ENCODE data around the gene ZNF143.
"Not testable (repeated sequence)": the region's sequence is repeated elsewhere in the genome, so short reads cannot be mapped to it uniquely, and the experiment has no call there.

ZNF143 gene

DNA sequence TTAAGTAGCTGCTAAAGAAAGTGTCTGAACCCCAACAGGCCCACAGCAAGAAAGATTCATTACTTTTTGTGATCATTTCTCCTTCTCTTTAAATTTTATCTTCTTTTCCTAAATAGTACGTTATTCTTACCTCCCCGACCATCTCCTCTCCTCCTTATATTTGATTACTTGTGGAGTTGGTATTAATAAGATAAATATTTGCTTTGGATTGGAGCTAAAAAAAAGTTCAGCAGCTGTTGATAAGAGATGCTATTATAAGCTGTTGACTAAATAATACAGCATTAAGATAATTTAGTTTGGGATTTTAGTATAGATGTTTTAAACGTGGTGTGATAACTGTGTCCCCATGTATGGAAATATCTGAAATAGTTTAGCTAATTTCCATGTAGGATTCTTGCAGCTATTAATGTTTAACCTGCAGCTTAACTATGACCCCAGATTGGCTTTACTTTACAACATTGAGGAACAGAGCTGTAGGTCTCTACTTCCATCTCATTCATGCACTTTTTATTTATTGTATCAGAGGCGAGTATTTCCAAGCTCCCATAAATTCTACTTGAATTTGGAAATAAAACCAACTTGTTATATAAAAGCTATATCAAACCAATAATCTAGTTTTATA is 37.8 kb downstream of the ZNF143 start:
- no peak for DNase-seq

DNA sequence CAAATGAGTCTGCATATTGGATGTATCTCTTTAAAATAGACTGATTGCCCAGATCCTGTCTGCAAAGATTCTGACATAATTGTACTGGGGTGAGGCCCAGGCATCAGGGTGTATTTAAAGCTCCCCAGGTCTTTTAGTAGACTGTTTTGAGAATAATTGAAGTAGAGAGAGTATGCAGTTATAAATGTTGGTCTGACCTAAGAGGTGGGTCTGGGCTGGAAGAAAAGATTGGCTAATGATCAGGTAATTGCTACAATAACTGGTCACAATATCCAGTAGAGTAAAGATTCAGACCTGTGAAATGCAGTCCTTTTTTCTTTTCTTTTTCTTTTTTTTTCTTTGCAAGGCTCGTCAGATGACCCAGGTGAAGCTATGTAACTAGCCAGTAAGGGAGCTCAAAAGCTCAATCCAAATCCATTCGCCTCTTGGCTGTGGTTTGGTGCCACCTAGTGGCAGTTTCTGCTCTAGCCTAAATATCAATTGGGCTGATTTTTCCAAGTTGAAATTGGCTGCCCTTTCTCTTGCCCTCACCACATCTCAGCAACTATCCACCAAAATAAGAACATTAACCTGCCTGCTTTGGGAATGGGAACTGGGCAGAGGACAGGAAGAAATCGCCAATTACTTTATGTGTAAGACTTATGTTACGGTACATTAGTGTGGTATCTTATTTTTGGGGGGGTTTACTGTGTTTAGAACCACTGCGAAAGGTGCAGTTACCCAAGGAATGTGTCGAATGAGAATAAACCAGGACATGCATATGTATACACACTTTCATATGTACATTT is 45.9 kb downstream of the ZNF143 start:
- peak; percentile 73 for DNase-seq

DNA sequence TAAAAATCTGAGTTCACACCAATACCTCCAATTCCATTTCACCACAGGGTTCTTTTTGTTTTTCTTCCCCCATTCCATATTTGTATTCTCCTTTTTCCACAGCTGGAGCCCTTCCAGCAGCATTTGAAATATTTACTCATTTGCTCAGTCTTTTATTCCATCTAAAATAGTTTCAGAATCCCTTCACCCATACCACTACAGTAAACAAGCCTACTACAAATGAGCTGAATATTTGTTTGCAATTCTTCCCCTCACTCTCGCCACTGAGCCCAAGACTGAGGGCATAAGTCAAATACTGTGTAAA is 46.4 kb downstream of the ZNF143 start:
- no peak for DNase-seq

DNA sequence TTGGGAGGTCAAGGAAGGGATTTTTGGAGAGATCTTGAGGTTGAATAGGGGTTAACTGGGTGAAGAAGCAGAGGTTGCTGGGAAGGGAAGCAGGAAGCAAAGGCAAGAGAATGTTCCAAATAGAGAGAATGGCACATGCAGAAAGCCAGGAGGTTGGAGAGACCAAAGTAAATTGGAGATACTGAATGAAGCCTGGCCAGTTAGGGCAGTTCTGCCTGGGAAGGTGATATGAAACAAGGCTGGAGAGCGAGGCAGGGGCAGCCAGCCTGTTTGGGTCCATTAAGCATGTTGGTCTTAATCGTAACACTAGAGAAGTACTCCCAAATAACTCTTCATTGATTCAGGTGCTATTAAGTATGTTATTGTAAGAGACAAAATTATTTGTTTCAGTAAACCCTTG is 48.2 kb downstream of the ZNF143 start:
- no peak for DNase-seq

DNA sequence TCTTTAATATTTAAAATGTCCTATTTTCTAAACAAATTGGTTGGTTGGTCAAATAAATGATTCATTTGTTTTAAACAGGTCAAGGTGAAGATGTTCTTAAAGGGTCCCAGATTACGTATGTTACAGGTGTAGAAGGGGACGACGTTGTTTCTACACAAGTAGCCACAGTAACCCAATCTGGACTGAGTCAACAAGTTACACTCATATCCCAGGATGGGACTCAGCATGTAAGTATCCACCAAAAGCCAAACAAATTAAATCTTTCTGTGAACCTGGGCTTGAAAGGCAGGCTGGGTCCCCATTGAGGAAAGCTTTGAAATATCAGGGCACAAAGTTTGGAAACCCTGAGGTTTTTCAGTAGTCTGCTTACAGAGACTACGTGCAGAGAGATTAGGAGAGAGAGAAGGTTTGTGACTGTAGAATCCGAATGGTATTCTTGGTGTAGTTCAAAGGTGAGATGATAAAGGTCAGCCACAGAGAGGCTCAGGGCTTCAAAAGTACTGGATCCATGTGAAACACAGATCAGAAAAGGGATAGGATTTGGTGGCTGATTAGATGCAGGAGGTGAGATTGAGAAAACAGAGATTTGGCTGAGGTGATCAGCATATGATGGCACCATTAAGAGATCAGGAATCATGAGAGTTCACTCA is 51.7 kb downstream of the ZNF143 start:
- no peak for DNase-seq

DNA sequence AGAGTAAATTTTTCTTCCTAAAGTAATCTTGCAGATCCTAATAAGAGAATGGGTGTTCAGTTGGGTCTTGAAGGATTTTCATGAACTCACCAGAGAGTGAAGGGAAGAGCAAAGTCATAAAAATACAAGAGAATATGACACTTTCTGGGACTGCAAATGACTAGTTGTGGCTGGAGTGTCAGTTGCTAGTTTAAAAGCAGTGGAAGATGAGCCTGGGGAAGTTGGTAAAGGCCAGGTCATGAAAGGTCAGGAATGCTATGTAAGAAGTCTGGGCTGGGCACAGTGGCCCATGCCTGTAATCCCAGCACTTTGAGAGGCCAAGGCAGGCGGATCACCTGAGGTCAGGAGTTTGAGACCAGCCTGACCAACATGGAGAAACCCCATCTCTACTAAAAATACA is 53.8 kb downstream of the ZNF143 start:
- DNase-seq = not testable (repeated sequence)

DNA sequence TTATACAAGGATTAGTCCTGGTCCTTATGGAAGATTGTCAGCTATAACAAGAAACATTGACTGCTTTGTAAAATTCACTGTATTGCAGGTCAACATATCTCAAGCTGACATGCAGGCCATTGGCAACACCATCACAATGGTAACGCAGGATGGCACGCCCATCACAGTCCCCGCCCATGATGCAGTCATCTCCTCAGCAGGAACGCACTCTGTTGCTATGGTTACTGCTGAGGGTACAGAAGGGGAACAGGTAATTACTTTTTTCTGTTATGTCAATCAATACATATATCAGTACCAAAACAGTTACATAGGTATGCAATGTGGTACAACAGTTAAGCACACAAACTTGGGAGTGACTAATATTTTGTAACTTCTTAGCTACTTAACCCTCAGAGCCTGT is 55.3 kb downstream of the ZNF143 start:
- peak; percentile 13 for DNase-seq

DNA sequence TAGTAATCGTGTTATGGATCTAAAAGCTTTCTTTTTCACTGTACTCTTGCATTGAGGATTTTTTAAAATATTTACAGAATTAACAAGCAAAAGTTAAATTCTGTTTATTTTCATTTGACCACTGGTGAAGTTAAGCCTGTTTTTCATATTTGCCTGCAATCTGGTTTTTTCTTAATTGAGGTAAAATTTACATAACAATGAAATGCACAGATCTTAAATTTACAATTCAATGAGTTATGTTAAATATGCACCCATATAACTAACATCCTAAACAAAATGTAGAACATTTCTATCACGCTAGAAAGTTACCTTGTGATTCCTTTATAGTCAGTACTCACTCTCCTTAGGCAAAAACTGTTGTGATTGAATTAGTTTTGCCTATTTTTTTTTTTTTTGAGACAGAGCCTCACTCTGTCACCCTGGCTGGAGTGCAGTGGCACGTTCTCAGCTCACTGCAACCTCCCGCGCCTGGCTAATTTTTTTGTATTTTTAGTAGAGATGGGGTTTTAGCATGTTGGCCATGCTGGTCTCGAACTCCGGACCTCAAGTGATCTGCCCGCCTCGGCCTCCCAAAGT is 58.1 kb downstream of the ZNF143 start:
- DNase-seq = no peak

DNA sequence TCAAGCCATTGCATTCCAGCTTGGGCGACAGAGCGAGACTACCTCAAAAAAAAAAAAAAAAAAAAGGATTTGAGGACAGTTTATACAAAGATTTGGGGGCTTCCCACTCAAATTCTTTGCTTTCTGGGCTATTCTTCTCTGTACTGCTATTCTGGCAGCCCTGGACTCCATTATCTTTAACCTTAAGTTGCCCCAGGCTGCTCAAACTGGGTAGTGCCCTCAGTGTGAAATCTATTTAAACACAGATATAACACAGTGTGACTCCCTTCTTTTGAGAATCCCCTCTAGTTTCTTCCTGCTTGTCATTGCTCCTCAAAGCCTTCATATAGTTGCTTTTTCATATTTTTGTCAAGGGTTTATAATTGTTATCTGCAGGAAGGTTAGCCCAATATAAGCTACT is 63.2 kb downstream of the ZNF143 start:
- no peak for DNase-seq

DNA sequence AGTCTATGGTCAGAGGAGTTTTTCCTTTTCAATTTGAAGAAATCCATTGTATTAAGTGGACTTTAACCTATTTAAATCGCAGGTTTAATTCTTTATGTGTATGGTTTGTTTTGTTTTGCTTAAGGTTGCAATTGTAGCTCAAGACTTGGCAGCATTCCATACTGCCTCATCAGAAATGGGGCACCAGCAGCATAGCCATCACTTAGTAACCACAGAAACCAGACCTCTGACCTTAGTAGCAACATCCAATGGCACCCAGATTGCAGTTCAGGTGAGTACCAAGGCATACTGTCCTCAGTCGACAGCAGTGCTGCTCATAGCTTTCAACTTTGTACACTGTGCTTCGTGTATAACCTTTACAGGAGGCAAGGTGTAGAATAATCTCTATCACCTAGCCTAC is 64.3 kb downstream of the ZNF143 start:
- DNase-seq = no peak

DNA sequence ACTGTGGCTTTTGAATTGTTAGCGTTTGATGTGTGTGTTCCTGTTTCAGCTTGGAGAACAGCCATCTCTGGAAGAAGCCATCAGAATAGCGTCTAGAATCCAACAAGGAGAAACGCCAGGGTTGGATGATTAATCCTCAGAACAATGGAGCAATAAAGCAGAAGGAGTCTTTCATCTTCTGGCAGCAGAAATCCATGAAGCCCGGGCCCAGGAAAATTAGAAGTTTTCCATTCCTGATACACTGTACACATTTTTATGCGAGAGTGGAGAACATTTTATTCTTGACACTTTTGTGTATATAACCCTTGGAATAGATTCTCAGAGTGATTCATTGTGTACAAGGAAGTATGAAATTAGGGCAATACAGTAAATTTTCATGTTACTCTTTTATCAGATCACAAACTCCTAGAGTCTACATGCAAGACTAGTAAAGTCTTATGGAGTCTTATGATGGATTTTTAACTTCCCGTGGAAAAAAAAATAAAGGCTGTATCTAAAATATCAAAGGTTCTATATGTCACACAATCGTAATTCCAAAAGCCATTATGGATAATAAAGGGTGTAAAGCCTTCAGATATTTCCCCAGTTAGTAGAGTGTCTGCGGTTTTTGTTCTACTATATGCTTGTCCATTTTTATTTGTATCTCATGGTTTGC is 66.8 kb downstream of the ZNF143 start:
- DNase-seq = no peak

DNA sequence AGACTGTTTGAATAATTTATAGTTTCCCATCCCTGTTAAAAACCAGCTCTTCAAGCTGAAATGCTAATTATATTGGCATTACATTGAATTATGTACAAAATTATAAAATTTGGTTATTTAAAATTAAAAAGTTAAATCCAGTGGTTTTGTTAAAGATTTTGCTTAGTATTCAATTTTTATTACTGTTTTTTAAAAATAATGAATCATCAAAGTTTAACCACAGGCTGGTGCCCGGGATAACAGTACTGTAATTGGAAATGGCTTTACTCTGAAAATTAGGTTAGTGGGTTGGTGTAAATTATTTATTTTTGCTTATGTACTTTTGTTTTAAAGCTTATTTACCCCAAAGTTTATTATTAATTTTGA is 67.3 kb downstream of the ZNF143 start:
- no peak for DNase-seq

DNA sequence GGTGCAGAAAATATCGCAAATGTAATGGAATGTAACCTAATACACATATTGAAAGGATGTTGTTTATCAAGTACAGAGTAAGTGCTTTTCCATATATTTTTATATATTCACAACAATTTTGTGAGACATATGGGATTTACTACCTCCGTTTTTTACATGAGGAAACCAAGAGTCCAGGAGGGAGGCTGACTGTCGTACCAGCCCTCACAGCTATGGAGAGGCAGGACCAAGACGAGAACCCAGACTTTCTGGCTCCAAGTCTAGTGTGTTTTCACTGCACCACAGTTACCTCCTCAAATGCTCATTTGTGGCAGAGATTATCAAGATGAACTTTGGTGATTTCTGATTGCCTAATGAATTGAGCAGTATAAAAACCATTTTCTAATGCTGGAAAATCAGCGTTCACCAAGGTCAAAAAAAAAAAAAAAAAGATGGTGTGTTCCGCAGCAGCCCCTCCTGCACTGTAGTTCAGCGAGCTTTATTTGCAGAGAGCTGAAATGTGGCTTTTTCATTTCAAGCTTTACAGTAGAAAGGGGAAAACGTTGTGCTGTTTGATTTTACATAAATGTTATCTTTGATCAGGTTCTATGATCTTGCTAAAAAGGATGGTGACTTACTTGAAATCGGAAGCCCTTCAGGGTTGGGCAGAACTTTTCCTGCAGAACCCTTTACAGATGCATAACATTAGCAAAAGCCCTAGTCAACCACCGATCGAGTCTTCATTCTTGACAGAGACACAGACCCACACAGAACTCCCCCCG is 67.9 kb downstream of the ZNF143 start:
- peak; percentile 1 for DNase-seq

DNA sequence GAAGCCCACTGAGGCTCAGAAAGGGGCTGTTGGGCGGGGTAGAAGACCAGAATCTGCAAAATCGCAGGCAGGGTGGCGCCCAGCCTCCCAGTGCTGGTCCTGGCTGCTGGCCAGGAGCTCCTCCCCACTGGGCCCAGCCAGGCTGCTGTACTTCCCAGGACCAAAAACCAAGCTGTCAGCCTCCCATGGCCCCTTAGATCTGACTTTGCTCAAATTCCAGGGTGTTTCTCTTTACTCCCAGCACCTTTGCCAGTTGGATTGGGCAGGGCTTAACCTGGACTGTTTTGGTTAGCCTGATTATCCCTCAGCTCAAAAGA is 68.5 kb downstream of the ZNF143 start:
- DNase-seq = no peak

DNA sequence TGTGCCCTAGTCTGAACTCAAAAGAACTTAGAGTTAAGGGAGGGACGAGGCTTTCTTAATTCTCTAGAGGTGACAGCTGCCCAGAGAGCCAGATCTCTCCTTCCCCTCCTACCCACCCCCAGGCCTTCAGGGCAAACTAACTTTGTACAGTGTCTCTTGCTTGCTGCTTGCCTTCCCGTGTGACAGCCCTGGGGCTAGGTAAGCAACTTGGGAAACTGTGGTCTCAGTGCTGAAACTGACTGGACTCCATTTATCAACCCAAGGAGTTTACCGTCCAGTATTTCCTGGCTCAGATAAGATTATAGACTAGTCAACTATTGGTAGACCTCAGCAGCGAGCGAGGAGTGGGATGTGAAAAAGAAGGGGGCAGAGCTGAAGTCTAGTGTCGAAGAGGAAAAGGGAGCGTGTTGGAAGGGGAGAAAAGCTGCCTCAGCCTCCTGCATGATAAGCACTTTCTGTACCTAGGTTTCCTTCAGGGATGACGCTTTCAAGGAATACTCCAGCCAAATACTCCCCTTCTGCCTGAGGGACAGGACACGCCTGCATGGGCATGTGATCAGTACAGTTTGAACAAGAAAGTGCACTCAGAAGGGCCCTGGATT is 69.3 kb downstream of the ZNF143 start:
- DNase-seq = no peak

DNA sequence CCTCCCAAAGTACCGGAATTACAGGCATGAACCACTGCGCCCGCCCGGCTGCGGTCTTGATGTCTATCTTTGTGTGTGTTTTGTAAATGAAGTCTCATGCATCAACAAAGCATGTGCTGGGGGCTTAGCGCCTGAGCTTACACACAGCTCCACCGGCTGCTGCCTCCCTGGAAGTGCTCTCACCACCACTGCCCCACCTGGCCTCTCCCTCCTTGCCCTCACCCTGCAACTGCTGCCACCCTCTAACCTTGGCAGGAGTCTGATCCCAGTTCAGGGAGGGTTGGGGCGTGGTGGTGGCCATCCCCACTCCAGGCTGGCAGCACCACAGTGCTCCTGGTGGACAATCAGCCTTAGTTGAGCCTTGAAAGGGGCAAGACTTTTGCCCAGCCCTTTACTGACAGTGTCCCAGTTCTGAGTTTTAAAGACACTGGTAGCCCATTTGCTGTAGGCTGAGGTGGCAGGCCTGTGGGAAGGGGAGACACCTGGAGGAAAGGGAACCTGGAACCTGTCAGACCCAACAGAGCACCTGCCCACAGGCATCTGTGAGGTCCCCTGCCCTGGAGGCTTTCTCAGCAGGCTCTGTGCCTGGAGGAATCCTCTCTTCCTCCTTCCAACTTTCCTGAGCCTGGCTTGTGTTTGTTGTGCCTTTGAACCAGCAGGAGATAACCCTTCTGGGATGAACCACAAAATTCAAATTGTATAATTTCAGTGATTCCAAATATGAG is 70.3 kb downstream of the ZNF143 start:
- DNase-seq = no peak

DNA sequence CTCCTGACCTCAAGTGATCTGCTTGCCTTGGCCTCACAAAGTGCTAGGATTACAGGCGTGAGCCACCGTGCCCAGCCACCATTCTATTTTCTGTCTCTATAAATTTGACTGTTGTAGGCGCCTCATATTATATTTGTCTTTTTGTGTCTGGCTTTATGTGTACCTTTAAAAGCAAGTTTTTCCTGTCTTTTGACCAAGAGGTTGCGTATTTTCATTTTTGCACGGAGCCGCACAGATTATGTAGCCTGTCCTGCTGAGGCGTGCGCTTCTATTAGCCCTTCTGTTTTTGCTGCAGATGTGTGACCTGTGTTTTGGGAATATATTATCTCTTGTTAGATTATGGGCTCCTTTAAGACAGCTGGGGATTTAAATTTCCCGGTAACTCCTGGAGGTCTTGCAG is 72.2 kb downstream of the ZNF143 start:
- DNase-seq = no peak

DNA sequence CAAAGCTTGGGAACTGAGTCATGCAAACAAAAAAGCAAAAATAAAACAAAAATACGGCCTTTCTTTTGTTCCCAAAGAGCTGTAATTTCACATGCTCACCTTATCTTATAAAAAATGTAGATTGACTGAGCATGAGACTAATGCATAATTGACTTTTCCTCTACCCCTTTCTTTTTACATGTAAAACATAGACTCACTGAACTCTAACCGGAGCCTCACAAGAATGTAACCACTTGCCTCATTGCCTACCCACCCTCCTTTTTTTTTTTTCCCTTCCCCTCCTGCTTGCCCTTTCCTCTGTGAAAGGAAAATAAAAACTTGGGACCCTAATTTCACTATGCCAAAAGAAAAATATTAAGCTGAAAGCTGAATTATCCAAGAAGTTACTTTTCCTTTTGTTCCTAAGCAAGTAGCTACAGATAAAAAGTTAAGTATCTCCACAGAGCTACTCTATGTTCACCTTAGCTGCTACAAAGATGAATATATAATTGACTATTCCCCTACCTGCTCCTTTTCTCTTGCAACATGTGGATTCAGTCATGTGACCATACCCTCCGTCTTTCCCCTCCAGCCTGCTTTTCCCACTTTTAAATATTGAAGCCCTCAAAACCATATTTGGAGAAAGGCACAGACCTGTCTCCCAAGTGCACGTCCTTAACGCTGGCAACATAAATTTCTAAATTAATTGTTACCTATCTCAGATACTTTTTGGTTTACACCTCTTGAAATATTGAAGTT is 73.1 kb downstream of the ZNF143 start:
- DNase-seq = no peak

DNA sequence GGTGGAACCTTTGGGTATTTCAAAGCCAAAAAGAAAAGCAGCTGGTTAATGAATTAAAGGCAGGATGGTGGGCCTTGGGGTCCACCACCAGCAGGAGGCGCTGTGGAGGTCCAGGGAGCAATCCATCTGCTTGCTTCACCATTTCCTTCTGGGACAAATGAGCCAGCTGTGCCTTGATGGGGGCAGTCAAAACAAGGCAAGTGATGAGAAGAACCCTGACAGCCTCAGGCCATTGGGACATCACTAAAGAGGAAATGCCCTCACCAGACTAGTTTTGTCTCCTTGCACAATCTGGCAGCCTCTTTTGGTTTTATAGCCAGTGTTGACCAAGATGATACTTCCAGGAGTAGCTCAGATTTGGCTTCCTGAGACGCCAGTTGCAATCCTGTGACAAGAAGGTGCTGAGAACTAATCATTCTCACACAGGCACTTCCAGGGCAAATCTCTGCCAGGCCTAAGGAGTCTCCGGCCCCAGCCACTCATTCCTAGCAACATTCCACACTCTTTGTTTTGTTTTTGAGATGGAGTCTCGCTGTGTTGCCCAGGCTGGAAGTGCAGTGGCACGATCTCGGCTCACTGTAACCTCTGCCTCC is 74.5 kb downstream of the ZNF143 start:
- peak; percentile 71 for DNase-seq

DNA sequence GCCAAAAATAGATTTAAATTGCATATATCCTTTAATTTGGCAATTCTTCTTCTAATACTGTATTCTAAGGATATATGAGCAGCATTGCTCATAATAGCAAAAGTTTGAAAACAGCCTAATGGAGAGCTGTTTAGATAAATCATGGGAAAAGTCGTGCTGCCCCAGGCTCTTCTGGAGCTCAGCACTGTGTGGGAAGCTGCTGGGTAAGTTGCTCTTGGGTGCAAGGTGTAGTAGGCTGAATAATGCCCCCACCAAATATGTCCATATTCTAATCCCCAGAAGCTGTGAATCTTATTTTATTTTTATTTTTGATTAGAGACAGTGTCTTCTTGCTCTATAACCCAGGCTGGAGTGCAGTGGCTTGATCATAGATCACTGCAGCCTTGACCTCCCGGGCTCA is 77.7 kb downstream of the ZNF143 start:
- DNase-seq = no peak

DNA sequence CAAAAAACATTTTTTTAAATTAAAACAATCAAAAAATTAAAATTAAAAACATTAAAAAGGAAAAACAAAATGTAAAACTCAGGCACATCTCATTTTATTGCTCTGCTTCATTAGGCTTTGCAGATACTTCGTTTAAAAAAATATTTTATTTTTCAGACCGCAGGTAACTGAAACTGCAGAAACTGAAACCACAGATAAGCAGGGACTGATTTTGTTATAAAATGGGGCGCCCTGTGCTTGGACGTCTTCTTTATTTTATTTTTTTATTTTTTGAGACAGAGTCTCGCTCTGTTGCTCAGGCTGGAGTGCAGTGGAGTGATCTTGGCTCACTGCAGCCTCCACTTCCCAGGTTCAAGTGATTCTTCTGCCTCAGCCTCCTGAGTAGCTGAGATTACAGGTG is 88.4 kb downstream of the ZNF143 start:
- not testable (repeated sequence) for DNase-seq

Data from CD4-positive, alpha-beta T cell treated with Interleukin-4 for 4 hours (primary cell).